ENCODE results near the gene PRDM11. TPM values are rescaled to one million over a fixed set of nuclear protein-coding genes. Genes with fewer than 3 reads are reported as not detected.
"Not testable (repeated sequence)": the region's sequence is repeated elsewhere in the genome, so short reads cannot be mapped to it uniquely, and the experiment has no call there.

PRDM11 gene
- polyA plus RNA-seq, 3 donors: 2.8 to 7.5 (median 4.0) TPM

DNA sequence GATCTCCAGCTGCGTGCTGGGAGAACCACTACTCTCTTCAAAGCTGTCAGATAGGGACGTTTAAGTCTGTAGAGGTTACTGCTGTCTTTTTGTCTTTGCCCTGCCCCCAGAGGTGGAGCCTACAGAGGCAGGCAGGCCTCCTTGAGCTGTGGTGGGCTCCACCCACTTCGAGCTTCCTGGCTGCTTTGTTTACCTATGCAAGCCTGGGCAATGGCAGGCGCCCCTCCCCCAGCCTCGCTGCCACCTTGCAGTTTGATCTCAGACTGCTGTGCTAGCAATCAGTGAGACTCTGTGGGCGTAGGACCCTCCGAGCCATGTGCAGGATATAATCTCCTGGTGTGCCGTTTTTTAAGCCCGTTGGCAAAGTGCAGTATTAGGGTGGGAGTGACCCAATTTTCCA, 18.6 kb upstream of the PRDM11 start:
- 75 to 83% (median 83%) methylated on average over 9 of the region's 9 CpGs for WGBS, 3 donors
- not testable (repeated sequence) for H3K27ac ChIP-seq (ENCODE audit: low read depth, low read length)

DNA sequence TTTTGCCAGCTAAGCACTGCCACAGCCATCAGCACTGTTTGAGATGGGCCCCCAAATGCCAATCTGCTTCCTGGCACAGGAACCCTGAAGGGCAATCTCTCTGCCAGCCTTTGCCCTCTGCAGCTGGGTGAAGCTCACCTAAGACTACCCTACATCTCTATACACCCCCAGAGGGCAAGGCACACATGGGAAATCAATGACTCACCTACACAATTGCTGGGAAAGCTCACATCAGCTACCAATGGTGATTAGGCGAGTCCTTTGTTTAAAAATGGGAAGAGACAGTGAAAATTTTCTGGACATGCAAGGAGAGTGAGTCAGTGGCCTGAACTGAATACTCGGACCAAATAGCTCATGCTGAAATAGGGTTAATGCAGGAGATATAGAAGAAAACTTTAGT, 12.6 kb upstream of the PRDM11 start:
- WGBS, 3 donors: 81 to 90% (median 83%) methylated on average over 2 of the region's 2 CpGs
- H3K27ac ChIP-seq (ENCODE audit: low read depth, low read length): no peak overlapping the region

DNA sequence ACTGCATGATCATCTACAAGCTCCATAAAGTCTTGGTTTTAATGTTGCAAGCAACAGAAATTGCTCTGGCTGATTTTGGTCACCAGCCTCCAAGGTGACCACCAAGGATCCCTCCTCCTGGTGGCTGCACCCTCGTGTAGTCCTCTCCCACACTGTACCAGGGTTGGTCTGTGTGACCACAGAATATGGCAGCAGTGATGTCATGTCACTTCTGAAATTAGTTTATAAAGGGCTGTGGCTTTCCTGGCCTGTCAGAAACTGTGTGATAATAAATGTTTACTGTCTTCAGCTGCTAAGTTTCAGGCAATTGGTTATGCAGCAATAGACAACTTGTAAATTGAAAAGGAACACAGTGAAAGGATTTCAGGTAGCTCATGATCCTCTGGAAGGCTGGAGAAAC, 5.3 kb upstream of the PRDM11 start:
- WGBS, 3 donors: 23 to 40% (median 38%) methylated on average over 1 of the region's 1 CpG
- H3K27ac ChIP-seq (ENCODE audit: low read depth, low read length): no peak overlapping the region

DNA sequence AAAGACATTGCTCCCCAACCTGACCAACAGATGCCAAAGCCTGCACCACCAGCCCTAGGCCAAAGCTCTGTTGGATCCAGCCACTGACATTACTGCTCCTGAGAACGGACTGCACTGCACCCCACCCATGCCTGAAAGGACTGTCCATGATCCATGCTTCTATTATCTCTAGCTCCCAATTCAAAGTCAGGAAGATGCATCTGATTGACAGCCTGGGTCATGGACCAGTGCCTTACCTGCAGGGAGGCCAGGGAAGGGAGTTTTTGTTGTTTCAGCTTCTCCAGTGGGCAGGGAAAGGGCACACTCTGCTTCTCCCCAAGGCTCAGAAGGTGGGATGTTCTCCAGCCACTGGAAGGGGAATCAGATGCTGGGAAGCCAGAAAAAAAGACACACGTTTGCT, 4.8 kb upstream of the PRDM11 start:
- WGBS, 3 donors: 60 to 77% (median 63%) methylated on average over 2 of the region's 2 CpGs
- H3K27ac ChIP-seq (ENCODE audit: low read depth, low read length): no peak overlapping the region

DNA sequence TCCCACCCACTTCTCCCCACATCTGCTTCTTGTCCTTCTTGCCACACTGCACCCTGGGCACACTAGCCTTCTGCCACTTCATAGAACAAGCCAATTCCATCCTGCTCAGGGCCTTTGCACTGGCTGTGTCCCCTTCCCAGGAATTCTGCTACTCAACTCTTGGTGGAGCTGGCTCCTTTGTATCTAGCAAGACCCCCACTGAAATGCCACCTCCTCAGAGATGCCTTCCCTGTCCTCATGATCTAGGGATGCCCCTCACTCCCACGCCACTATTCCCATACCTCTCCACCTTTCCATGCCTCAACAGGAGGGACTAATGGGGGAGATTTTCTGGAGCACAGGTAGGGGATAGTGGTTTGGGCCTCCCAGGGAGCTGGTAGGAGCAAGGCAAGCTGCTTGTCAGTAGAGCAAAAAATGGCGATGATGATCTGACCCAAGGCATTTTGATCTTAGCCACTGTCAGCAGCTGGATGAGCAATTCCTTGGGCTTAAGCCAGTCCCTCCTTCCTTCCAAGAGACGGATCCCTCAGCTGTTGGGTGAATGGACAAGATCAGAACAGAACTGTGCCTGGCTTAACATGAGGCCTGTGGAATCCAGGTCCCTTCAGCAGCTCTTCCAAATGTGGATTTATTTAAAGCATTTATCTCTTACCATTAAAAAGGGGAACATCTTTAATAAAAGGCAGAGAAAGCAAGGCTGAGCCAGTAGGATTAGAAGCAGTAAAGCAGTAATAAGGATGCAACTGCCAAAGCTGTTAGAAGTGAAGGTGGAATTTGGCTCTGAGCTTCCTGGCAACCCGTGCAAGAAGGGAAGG, 4.0 kb upstream of the PRDM11 start:
- 70 to 77% (median 71%) methylated on average over 4 of the region's 4 CpGs for WGBS, 3 donors
- H3K27ac ChIP-seq (ENCODE audit: low read depth, low read length): no peak overlapping the region

DNA sequence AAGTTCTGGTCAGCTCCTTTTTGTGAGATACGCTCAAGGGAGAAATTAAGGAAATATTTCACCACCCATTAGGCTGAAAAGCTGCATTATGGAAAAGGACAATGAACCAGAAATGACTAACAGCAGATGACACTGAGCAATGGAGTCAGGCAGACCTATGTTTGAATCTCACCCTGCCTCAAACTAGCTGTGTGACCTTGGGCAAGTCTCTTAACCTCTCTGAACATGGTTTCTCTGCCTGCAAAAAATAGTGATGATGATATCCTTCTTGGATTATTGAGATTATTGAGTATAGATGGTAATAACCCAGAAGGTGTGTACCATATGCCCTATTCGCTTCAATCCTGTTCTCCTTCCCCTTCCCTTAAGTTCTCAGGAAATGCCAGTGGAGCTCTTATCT, 2.9 kb upstream of the PRDM11 start:
- 96 to 98% (median 97%) methylated on average over 2 of the region's 2 CpGs for WGBS, 3 donors
- H3K27ac ChIP-seq (ENCODE audit: low read depth, low read length): no peak overlapping the region

DNA sequence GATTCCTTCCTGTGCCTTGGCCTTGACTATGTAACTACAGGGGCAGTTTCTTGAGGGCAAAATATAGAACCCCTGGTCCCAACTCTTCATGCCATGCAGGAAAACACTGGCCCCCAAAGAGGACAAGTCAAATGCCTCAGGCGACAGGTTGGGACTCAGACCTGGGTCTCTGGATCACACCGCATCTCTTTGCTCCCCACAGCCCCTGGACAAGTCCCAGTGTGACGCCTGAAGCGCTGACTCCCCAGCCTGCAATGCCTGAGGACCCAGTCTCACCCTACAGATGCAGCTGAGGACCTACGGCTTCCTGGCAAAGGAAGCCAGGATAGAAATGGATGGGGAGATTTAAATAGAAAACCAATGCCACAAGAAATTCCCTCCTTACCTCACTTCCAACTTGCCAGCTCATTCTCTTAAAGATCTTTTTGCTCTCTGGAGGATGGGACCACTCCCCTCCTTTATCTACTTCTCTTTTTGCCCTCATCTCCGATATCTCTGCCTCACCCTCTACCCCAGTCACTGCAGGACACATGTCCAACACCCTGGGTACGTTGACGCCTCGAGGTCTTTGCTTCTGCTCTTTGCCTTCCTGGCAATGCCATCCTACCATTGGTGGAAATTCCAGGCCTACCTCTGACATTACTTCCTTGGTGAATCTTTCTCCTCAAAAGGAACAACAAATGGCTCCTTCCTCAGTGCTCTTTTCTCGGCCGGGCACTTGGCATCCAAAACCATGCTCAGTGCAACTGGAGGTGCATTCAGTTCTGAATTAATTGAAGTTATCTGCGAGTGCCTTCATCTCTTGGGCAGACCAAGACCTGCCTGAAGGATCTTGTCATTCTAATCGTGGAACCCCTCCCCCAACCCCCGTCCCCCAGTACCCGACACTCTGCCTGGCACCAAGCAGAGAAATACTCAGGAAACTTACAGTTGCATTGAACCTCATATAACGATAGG, 2.0 kb upstream of the PRDM11 start:
- H3K27ac ChIP-seq (ENCODE audit: low read depth, low read length): no peak overlapping the region
- 80 to 83% (median 83%) methylated on average over 16 of the region's 16 CpGs for WGBS, 3 donors

DNA sequence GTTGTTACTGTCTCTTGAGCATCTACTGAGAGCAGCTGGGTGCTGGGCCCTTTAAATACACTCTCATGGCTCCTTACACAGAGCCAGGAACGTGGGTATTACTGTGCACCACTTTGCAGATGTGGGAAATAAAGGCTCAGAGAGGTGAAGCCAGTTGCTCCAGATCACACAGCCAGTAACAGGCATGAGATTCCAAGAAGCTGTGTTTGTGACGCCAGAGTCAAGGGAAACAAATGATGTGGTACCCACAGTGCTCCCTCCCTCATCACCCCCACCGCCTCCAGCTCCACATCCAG, 1.4 kb upstream of the PRDM11 start:
- 18 to 33% (median 27%) methylated on average over 3 of the region's 3 CpGs for WGBS, 3 donors
- H3K27ac ChIP-seq (ENCODE audit: low read depth, low read length): no peak overlapping the region

DNA sequence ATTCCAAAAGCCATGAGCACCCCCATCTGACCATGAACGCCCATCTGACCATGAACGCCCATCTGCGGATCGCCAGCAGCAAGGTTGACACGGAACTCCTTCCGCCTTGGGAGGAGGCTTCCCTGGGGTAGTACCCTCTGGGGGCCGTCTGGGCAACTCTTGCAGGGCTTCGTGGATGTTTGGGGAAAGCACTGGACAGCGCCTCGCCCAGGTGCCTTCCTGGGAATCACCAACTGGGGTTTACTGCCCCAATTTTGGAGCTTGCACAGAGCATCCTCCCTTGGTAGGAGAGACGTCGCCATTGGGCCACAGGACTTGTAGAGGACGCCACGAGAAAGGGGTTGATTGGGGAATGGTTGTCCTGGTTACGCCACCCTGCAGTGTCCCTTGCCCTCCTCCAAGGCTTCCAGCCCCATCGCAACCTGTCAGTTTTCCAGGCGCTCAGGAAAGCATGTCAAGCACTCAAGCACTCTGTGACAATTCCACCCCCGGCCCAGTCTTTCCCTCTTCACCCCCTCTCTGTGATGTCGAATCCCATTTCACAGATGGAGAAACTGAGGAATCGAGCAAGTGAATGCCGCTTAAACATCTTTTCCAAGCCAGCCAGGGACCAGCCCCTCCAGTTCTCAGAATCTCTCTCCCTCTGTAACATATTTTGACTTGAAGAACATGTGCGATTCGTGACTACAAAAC, 914 bp upstream of the PRDM11 start:
- 15 to 19% (median 18%) methylated on average over 22 to 23 of the region's 23 CpGs for WGBS, 3 donors
- H3K27ac ChIP-seq (ENCODE audit: low read depth, low read length): peak overlapping the region; percentile 97

DNA sequence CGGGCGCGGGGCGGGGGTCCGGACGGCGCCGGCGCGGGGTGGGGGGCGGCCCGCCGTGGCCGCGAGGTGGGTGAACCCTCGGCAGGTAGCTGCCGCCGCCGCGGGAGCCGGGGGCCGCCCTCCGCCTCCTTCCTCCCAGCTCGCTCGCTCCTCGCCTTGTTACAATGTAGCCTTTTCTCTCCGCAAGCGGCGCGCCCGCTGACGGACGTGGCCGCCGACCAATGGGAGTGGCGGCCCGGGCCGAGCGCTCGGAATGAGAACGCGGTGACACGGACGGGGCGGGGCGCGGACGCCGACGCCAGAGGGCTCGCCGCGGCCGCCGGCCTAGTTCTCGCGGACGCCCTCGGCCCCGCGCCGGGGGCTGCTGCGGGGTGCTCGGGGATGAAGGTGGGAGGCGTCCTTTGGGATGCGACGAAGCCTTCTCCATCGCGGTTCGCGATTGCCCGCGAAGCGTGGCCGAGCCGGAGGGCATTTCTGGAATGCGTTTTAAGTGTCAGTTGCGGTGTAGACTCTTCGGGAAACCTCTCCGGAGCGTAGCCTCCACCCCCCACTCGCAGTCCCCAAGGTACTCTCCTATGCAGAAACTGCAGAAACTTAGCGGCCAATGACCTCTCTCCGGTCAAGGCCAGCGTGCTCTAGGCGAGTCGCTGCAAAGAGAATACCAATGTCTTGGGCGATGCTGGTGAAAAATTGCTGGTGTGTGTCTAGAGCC, 734 bp downstream of the PRDM11 start:
- WGBS, 3 donors: 0 to 1% (median 1%) methylated on average over 60 to 88 of the region's 88 CpGs

DNA sequence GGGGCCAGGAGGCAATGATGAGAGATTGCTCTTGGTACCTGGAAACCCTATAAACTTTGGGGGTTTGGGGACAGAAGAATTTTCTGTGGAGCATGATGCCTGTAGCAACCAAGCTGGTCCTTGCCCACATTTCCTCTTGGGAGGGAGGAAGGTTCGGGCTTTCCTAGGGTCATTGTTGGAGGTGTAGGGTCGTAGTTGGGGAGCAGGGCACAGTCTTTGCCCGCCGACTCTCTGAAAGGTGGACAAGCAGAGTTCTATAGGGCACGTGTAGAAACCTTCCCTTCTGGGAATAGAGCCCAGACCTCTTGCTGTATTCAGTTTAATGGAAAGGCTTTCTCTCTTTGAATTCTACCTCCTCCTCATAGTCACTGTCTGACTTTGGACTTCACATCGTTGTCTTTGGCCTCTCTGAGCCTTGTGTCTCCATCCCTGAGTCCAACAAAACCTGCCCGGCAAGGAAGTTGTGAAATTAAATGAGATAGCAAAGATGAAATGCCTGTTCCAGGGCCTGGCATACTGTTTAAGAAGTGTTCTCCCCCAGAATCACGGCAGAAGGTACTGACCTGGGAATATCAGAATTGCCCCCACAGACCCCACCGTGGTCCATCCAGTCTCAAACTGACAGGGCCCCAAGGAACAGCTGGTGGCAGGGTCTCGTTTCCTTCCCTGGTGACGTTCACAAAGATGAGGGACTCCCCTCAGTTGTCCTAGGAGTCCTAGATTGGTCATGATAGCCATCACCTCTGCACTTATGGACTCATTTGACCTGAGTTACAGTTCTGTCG, 1.6 kb downstream of the PRDM11 start:
- WGBS, 3 donors: 64 to 72% (median 70%) methylated on average over 12 of the region's 12 CpGs
- no peak overlapping the region for H3K27ac ChIP-seq (ENCODE audit: low read depth, low read length)

More for the DNA sequence above, 734 bp downstream of the PRDM11 start:
- peak overlapping the region; percentile 97 for H3K27ac ChIP-seq (ENCODE audit: low read depth, low read length)

DNA sequence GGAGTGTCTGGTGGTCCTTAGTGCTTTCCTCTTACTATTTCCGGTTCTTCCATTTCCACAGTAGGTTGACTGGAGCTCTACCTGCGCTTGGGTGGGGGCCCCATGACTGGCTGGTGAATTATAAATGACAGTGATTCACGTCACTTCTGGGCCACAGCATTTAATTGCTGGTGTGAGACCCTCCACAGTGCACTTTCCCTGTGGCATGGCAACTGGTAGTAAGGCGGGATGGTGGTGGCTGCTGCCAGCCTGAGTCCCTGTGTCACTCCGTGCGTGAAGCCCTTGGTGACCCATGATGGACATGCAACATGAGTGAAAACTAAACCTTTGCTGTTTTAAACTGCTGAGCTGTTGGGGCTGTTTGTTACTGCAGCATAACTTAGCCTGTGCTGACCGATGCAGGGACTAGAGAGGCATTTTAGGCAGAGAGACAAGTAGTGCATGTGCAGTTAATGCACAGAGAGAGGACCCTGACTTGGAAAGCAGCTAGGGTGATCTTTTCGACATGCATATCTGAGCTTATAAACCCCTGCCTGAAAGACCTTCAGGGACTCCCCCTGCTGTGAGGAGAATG, 3.1 kb downstream of the PRDM11 start:
- WGBS, 3 donors: 83 to 87% (median 86%) methylated on average over 8 of the region's 8 CpGs

DNA sequence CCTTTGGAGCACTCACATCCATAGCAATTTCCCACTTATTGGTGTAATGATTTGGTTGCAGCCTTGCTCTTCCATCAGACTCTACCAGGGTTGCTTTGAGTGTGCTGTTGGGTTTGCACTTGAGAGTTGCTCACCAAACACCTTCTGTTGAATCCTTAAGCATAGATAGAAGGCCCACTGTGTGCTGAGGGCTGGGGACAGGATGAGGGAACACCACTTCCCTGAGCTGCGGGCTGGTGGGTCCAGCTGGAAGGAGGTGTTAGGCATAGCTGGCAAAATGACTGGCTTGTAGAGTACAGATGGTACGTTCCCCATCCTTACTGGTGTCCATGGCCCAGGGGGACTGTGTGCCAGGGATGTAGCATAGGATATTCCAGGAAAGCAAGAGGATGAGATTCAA, 3.9 kb downstream of the PRDM11 start:
- 92 to 98% (median 96%) methylated on average over 2 of the region's 2 CpGs for WGBS, 3 donors
- no peak overlapping the region for H3K27ac ChIP-seq (ENCODE audit: low read depth, low read length)

More for the DNA sequence above, 3.1 kb downstream of the PRDM11 start:
- H3K27ac ChIP-seq (ENCODE audit: low read depth, low read length): no peak overlapping the region

DNA sequence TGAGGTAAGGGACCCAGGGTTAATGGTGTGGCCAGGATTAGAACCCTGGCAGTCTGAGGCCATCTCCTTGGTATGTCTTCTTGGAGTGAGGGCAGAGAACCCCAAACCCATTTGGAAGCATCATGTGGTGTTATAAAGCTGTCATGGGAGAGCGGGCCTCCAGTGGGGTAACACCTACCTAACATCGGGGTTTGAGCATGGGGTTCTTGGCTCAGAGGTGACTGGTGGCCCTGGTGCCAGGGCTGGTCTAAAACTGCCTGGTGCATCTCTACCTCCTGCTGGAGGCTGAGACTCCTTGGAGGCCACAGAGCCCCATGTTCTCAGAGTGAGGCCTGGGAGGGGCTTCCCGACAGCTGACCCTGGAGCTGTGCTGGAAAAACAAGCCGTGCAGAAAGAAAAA, 4.5 kb downstream of the PRDM11 start:
- 84 to 92% (median 89%) methylated on average over 4 of the region's 4 CpGs for WGBS, 3 donors
- no peak overlapping the region for H3K27ac ChIP-seq (ENCODE audit: low read depth, low read length)

DNA sequence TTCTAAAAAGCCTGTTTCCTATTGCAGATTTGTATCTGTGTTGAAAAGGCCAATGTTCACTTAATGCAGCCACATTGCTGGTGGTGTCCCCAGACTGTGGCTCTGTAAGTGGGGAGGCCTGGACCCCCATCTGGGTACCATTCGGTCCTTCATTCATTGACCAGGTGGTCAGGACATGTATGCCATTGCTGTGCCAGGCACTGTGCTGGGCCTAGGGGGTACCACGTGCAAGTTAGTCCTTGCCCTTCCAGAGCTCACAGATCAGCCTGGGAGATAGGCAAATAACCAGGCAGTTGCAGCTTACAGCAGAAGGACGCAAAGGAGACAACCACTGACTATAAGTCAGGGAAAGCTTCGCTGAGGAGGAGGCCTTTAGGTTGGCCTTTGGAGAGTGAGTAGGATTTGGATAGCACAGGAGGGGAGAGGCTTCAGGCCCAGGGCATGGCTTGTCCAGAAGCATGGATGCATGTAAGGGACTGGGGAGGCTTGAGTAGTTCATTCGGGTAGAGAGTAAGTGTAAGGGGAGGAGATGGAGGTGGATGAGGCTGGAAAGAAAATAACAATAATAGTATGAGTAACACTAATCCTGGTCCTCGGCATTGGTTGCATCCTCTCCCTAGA, 5.0 kb downstream of the PRDM11 start:
- no peak overlapping the region for H3K27ac ChIP-seq (ENCODE audit: low read depth, low read length)
- WGBS, 3 donors: 80 to 94% (median 88%) methylated on average over 6 of the region's 6 CpGs

DNA sequence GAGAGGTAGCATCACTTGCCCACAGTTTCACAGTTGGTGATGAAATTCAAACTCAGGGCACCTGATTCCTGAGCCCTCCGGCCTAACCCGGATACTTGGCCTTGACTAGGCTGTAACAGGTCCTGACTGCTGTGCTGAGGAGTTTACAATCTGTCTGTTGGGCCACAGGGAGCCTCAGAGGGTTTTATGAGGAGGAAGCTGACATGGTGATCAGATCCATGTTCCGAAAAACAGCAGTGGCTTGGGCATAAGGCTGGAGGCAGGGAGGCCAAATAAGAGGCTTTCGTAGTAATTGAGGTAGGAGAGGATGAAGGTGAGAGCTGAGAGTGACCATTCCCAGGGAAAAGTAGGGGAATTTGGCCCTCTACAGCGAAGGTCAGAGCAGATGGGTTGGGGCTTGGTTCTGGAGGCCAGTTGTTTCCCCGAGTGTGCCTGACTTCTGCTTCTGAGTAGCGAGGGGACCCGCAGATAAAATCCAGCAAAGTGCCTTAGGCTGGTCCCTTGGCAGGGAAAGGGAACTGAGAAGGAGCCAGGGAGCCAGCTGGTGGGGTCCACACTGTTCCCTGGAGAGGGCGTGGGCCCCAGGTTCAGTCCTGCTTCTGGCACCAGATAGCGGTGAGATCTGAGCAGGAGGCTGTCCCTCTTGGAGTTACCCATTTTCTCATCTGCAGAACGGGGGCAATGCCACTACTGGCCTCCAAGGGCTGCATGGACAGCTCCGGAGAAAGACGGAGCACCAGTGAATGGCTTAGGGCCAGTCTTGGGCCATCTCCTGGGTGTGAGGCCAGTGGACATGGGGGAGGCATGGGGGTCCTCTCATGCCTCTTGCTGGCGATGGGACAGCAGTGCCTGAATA, 6.5 kb downstream of the PRDM11 start:
- WGBS, 3 donors: 75 to 90% (median 79%) methylated on average over 14 of the region's 14 CpGs
- no peak overlapping the region for H3K27ac ChIP-seq (ENCODE audit: low read depth, low read length)

Data from adipose tissue (tissue), 3 donors.